Daoy (cell line): Measurements from ENCODE around the gene TUBB4B. TPM values are rescaled to one million over a fixed set of nuclear protein-coding genes. Genes with fewer than 3 reads are reported as not detected.

Experiments
- DNase-seq: peaks from one replicate; pipeline ENCODE4 v3.0.0-alpha.2; 2015; ENCODE audit warnings: low read depth
- total RNA-seq: library from RNA; depleted of rRNA; stranded (reverse); fragments of >200 nt; shearing (Covaris generic); gene quantifications from 2 replicates; pipeline ENCODE4 v1.2.3, GENCODE V29; 2014; rRNA removed

The TUBB4B gene
- total RNA-seq, 1 experiment from 2014 or later = 294 TPM

DNA sequence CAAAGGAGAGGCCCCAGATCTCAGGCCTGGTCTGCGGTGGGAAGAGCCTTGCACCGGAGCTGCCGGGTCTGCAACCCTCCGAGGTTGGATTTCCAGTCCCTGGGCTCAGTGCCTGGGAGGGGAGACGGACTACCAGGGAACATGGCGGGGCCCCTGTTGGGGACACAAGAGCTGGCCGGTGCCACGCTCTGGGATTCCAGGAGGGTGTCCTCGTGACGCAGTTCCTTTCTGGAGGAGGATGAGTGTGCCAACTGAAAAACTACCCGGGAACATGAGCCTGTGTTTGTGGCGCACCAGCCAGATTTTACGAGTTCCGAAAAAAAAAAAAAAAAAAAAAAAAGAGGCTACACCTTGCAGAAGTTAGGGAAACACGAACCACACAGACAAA is 52.0 kb downstream of the TUBB4B start:
- DNase-seq = no peak

Other genes with a start within 250 kb of the TUBB4B start
- 60.5 and 66.9 TPM in 2 replicates for gene PAXX, start 248.9 kb upstream of the TUBB4B start, total RNA-seq
- gene CLIC3, start 244.7 kb upstream of the TUBB4B start, total RNA-seq = 0.18 and 3.9 TPM in 2 replicates
- 1.2 and 2.2 TPM in 2 replicates for gene ABCA2, start 213.1 kb upstream of the TUBB4B start, total RNA-seq
- not detected in 2 replicates for gene FUT7, start 209.2 kb upstream of the TUBB4B start, total RNA-seq
- gene NPDC1, start 195.1 kb upstream of the TUBB4B start, total RNA-seq = 15.9 and 17.4 TPM in 2 replicates
- not detected in 2 replicates for gene ENTPD2, start 187.2 kb upstream of the TUBB4B start, total RNA-seq
- gene SAPCD2, start 170.7 kb upstream of the TUBB4B start, total RNA-seq = 69.8 and 86.6 TPM in 2 replicates
- 6.1 and 12.4 TPM in 2 replicates for gene UAP1L1, start 163.8 kb upstream of the TUBB4B start, total RNA-seq
- gene MAN1B1, start 154.3 kb upstream of the TUBB4B start, total RNA-seq = 57.5 and 61.9 TPM in 2 replicates
- 23.0 and 35.4 TPM in 2 replicates for gene DPP7, start 126.6 kb upstream of the TUBB4B start, total RNA-seq
- 0.06 TPM in 1 of 2 replicates, not detected in the other for gene GRIN1, start 102.1 kb upstream of the TUBB4B start, total RNA-seq
- gene LRRC26, start 71.2 kb upstream of the TUBB4B start, total RNA-seq = not detected in 2 replicates
- gene TMEM210, start 69.2 kb upstream of the TUBB4B start, total RNA-seq = not detected in 2 replicates
- 11.3 and 23.5 TPM in 2 replicates for gene ANAPC2, start 52.7 kb upstream of the TUBB4B start, total RNA-seq
- gene SSNA1, start 52.6 kb upstream of the TUBB4B start, total RNA-seq = 169 and 188 TPM in 2 replicates
- 11.7 and 12.8 TPM in 2 replicates for gene TPRN, start 40.5 kb upstream of the TUBB4B start, total RNA-seq
- 62.3 and 65.4 TPM in 2 replicates for gene TMEM203, start 35.6 kb upstream of the TUBB4B start, total RNA-seq
- gene NDOR1, start 35.6 kb upstream of the TUBB4B start, total RNA-seq = 14.3 and 15.3 TPM in 2 replicates
- not detected in 2 replicates for gene RNF208, start 19.0 kb upstream of the TUBB4B start, total RNA-seq
- gene CYSRT1, start 16.1 kb upstream of the TUBB4B start, total RNA-seq = 0.91 TPM in 1 of 2 replicates, not detected in the other
- 0.21 TPM in 1 of 2 replicates, not detected in the other for gene RNF224, start 13.8 kb upstream of the TUBB4B start, total RNA-seq
- not detected in 2 replicates for gene SLC34A3, start 10.4 kb upstream of the TUBB4B start, total RNA-seq
- not detected in 2 replicates for gene STPG3, start 10.0 kb downstream of the TUBB4B start, total RNA-seq
- gene NELFB, start 14.0 kb downstream of the TUBB4B start, total RNA-seq = 62.2 and 74.7 TPM in 2 replicates
- gene TOR4A, start 36.4 kb downstream of the TUBB4B start, total RNA-seq = 13.4 and 18.7 TPM in 2 replicates
- gene NRARP, start 61.0 kb downstream of the TUBB4B start, total RNA-seq = 3.5 and 10.0 TPM in 2 replicates
- gene EXD3, start 181.9 kb downstream of the TUBB4B start, total RNA-seq = 0.86 and 2.3 TPM in 2 replicates
- not detected in 2 replicates for gene NOXA1, start 182.1 kb downstream of the TUBB4B start, total RNA-seq
- not detected in 2 replicates for gene ENTPD8, start 200.1 kb downstream of the TUBB4B start, total RNA-seq
- gene NSMF, start 218.0 kb downstream of the TUBB4B start, total RNA-seq = 13.5 and 13.7 TPM in 2 replicates